ENCODE data around the gene NHLH1.

The NHLH1 gene

DNA sequence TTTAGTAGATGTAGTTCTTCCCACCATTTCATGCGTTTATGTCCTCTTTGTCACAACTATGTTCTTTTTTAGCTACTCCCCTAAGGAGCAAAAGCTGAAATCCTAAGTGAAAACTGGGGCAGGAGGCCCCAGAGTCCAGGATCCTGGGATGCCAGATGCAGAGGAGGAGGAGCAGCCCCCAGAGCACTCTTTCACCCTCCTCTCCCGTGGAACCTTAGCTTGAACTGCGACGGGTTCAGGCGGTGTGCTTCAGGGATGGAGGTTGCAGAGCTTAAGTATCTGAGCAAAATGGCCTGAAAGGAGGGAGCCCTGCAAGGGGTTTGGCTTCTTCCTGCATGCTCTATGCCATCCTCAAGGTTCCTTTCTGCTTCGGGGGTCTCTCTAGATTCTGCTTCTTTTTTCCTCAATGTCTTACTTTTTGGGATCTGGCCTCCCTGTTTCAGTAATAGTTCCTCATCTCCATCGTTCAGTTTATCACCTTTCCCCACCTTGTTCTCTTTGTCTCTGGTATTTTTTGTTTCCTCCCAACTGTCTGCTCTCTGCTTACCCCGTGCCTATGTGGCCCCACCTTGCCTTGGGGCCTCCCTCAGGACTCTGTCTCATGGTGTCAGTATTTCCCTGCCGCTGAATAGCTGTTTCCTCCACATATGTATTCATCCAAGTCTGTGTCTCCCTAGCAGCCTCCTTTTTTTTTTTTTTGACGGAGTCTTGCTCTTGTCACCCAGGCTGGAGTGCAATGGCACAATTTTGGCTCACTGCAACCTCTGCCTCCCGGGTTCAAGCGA is 2.7 kb upstream of the NHLH1 start:
- no peak for DNase-seq (ENCODE audit: low spot score)
- TF ChIP-seq, protein P1, sequence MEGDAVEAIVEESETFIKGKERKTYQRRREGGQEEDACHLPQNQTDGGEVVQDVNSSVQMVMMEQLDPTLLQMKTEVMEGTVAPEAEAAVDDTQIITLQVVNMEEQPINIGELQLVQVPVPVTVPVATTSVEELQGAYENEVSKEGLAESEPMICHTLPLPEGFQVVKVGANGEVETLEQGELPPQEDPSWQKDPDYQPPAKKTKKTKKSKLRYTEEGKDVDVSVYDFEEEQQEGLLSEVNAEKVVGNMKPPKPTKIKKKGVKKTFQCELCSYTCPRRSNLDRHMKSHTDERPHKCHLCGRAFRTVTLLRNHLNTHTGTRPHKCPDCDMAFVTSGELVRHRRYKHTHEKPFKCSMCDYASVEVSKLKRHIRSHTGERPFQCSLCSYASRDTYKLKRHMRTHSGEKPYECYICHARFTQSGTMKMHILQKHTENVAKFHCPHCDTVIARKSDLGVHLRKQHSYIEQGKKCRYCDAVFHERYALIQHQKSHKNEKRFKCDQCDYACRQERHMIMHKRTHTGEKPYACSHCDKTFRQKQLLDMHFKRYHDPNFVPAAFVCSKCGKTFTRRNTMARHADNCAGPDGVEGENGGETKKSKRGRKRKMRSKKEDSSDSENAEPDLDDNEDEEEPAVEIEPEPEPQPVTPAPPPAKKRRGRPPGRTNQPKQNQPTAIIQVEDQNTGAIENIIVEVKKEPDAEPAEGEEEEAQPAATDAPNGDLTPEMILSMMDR (IDR thresholded peaks at IDR 0.05; ENCODE audit: poor library complexity, severe bottlenecking) = no peak

DNA sequence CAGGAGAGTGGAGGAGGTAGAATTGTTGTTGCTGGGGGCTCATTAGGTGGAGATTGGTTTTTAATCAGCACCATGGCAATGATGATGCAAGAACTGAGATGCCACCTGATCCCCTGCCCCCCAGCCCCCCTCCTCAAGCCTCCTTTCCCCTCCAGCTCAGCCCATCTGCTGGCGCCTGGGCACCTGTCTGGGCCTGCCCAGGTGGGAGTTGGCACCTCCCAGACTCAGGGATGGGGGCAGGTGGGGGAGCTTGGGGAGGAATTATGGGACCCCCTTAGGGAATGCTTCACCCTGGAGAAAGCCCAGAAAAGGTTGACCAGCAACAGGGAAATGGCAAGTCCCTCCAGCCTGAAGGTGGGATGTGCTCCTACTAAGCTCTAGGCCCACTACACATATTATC is 1.5 kb upstream of the NHLH1 start:
- Histone ChIP-seq H3K36me3 (ENCODE audit: low read depth) (no peaks in the 10 kb centered on the region), H3K4me3 (ENCODE audit: severe bottlenecking) (no peak overlapping the region), H3K27ac (ENCODE audit: poor library complexity, severe bottlenecking) (no peak overlapping the region), H3K9me3 (ENCODE audit: severe bottlenecking) (no peaks in the 10 kb centered on the region), H3K4me1 (ENCODE audit: insufficient read depth, poor library complexity, severe bottlenecking) (no peaks in the 10 kb centered on the region), H3K27me3 (ENCODE audit: insufficient read depth, poor library complexity, severe bottlenecking) (no peaks in the 10 kb centered on the region)
- TF ChIP-seq, protein P1 (IDR thresholded peaks at IDR 0.05; ENCODE audit: poor library complexity, severe bottlenecking) = no peak
- DNase-seq (ENCODE audit: low spot score) = no peak
- no peak for ATAC-seq (ENCODE audit: low read depth)

More for the DNA sequence above, 2.7 kb upstream of the NHLH1 start:
- no peak for ATAC-seq (ENCODE audit: low read depth)
- Histone ChIP-seq H3K27ac (ENCODE audit: poor library complexity, severe bottlenecking) (no peak overlapping the region), H3K4me1 (ENCODE audit: insufficient read depth, poor library complexity, severe bottlenecking) (no peaks in the 10 kb centered on the region), H3K9me3 (ENCODE audit: severe bottlenecking) (no peaks in the 10 kb centered on the region), H3K27me3 (ENCODE audit: insufficient read depth, poor library complexity, severe bottlenecking) (no peaks in the 10 kb centered on the region), H3K36me3 (ENCODE audit: low read depth) (peaks cover 5% of the 10 kb centered on the region), H3K4me3 (ENCODE audit: severe bottlenecking) (no peak overlapping the region)

DNA sequence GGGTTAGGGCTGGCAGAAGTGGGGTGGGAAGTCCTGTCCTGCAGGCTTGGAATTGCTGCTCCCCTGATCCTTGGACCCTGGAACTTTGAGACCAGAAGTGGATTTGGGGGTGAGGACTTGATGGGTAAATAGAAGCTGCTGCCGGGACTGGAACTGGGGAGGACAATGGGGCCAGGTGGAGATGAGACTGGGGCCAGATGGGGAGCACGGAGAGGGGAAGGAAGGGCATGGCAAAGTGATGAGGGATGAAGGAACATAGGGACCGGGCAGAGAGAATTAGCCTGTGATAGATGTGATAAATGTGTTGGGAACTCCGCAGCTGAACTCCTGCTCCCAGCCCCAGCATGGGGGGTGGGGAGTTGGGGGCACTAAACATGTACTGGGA is 637 bp downstream of the NHLH1 start:
- Histone ChIP-seq H3K4me1 (ENCODE audit: insufficient read depth, poor library complexity, severe bottlenecking) (no peaks in the 10 kb centered on the region), H3K4me3 (ENCODE audit: severe bottlenecking) (no peak overlapping the region), H3K27me3 (ENCODE audit: insufficient read depth, poor library complexity, severe bottlenecking) (no peaks in the 10 kb centered on the region), H3K36me3 (ENCODE audit: low read depth) (no peaks in the 10 kb centered on the region), H3K27ac (ENCODE audit: poor library complexity, severe bottlenecking) (no peak overlapping the region), H3K9me3 (ENCODE audit: severe bottlenecking) (no peaks in the 10 kb centered on the region)
- TF ChIP-seq, protein P1 (IDR thresholded peaks at IDR 0.05; ENCODE audit: poor library complexity, severe bottlenecking) = no peak
- ATAC-seq (ENCODE audit: low read depth) = no peak
- DNase-seq (ENCODE audit: low spot score) = no peak

DNA sequence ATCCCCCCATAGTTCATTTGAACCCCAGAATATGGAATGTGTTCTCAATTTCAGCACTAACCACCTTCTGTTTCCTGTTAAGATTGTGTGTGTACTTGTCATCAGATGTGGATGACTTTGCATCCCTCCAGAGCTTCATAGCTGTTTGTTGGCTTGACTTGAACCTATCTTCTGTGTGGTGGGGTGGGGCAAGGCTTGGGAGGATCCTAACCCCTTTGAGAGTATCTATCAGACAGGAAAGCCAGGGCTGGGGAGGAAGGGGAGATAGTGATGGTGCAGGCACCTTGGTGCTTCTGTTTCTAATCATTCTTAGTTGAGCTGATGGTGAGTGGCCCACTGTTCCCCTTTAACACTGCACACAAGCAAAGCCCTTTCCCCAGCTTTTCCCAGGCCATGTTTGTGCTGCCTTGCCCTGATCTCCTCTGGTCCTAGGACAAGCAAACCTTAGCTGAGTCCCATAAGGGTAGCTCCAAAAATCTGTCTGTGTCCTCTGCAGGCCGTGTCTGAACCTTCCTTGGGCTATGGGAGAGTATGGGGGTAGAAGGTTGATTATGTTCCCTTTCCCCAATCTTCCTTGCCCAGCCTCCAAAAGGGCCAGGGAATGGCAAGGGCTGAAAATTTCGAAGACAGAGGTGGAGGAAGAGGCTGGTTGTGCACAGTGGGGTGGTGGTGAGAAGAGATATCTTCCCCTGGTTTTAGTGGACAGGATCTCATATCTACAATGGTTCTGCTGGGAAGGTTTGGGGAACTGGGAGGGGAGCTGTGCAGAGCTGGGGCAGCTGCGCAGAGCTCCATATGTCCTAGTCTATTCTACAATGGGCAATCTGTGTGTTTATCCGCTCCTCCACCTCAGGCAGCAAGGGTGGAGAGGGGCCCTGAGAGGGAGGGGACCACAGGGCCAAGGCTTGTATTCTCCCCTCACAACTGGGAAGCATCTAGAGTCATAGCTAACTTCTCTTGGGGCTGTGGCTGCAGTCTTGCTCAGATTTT is 1.4 kb downstream of the NHLH1 start:
- H3K9me3 ChIP-seq (ENCODE audit: severe bottlenecking) = no peaks in the 10 kb centered on the region
- H3K27me3 ChIP-seq (ENCODE audit: insufficient read depth, poor library complexity, severe bottlenecking) = no peaks in the 10 kb centered on the region
- DNase-seq (ENCODE audit: low spot score) = no peak
- H3K36me3 ChIP-seq (ENCODE audit: low read depth) = no peaks in the 10 kb centered on the region
- TF ChIP-seq, protein P1 (IDR thresholded peaks at IDR 0.05; ENCODE audit: poor library complexity, severe bottlenecking) = no peak
- H3K4me1 ChIP-seq (ENCODE audit: insufficient read depth, poor library complexity, severe bottlenecking) = no peaks in the 10 kb centered on the region
- no peak overlapping the region for H3K4me3 ChIP-seq (ENCODE audit: severe bottlenecking)
- H3K27ac ChIP-seq (ENCODE audit: poor library complexity, severe bottlenecking) = no peak overlapping the region
- no peak for ATAC-seq (ENCODE audit: low read depth)
